K562 (cell line): ENCODE data around the gene PTX3. TPM values are rescaled to one million over a fixed set of nuclear protein-coding genes. Genes with fewer than 3 reads are reported as not detected.

Experiments
- BRD4 ChIP-seq: fragments of 200-600 bp; sonication (generic); IDR thresholded peaks from 2 replicates; pipeline ENCODE4 v1.6.1; 2017; ENCODE audit warnings: inconsistent platforms
- CLOCK ChIP-seq: fragments of 250-450 bp; sonication (Bioruptor Pico); IDR thresholded peaks from 2 replicates; pipeline ENCODE4 v1.4.0; 2020; ENCODE audit warnings: mild to moderate bottlenecking, moderate library complexity, borderline replicate concordance
- CREB3L1 ChIP-seq: fragments of 450-650 bp; IDR thresholded peaks from 2 replicates; pipeline ENCODE4 v1.6.1; 2014; ENCODE audit warnings: low read depth, mild to moderate bottlenecking, moderate library complexity, borderline replicate concordance
- E2F8 ChIP-seq: fragments of 450-650 bp; IDR thresholded peaks from 2 replicates; pipeline ENCODE4 v1.7.1; 2018; ENCODE audit warnings: mild to moderate bottlenecking, low read depth; ENCODE audit not compliant: partially characterized antibody
- EHMT2 ChIP-seq: fragments of 450-650 bp; IDR thresholded peaks from 2 replicates; pipeline ENCODE4 v1.6.1; 2018; ENCODE audit warnings: antibody characterized with exemption
- JUN ChIP-seq, 2 experiments: sonication (generic) in 1 of 2; formaldehyde crosslinking in 1 of 2; IDR thresholded peaks; 2 replicates each; pipeline versions ENCODE4 v1.6.1 to v1.8.0; 2012 to 2022; ENCODE audit warnings: borderline replicate concordance in 2 of 2, mild to moderate bottlenecking in 2 of 2, improper control_type of control experiment in 1 of 2, low read depth in 1 of 2, low read length in 1 of 2, missing genetic modification reagents in 1 of 2
- NR2C2 ChIP-seq, 2 experiments: fragments of 200-800 bp in 1 of 2; sonication (Bioruptor generic) in 1 of 2; sonication (generic) in 1 of 2; formaldehyde crosslinking in 1 of 2; IDR thresholded peaks; 2 replicates each; pipeline versions ENCODE4 v1.6.1 to v1.8.0; 2016 to 2022; ENCODE audit warnings: mild to moderate bottlenecking in 1 of 2, missing compliant biosample characterization in 1 of 2, missing genetic modification characterization in 1 of 2, missing genetic modification reagents in 1 of 2
- POLR2G ChIP-seq: fragments of 200-400 bp; formaldehyde crosslinking; IDR thresholded peaks from 2 replicates; pipeline ENCODE4 v1.6.1; 2017; ENCODE audit warnings: low read depth, mild to moderate bottlenecking, antibody characterized with exemption, low read length, moderate library complexity
- RFX1 ChIP-seq: fragments of 450-650 bp; IDR thresholded peaks from 2 replicates; pipeline ENCODE4 v1.6.1; 2016; ENCODE audit warnings: mild to moderate bottlenecking, moderate library complexity
- RHOXF2B ChIP-seq: fragments of 250-450 bp; sonication (Bioruptor Pico); conservative IDR thresholded peaks from 2 replicates; pipeline ENCODE4 v1.5.1; 2021
- SUPT5H ChIP-seq: fragments of 450-650 bp; IDR thresholded peaks from 2 replicates; pipeline ENCODE4 v1.6.1; 2016
- ZNF134 ChIP-seq: fragments of 250-450 bp; sonication (Bioruptor Pico); conservative IDR thresholded peaks from 2 replicates; pipeline ENCODE4 v1.4.0; 2020
- ZNF175 ChIP-seq: fragments of 200-800 bp; sonication (Bioruptor generic); IDR thresholded peaks from 2 replicates; pipeline ENCODE4 v1.6.1; 2016; ENCODE audit warnings: low read depth, mild to moderate bottlenecking, missing genetic modification characterization, missing compliant biosample characterization
- ZNF436 ChIP-seq: fragments of 250-450, 450-650 bp; sonication (Bioruptor Pico); formaldehyde crosslinking; IDR thresholded peaks from 2 replicates; pipeline ENCODE4 v1.7.0; 2020; ENCODE audit warnings: mild to moderate bottlenecking
- ZNF695 ChIP-seq: fragments of 450-650 bp; formaldehyde crosslinking; IDR thresholded peaks from 2 replicates; pipeline ENCODE4 v1.4.0; 2020; ENCODE audit warnings: mild to moderate bottlenecking, moderate library complexity
- polyA plus RNA-seq, 8 experiments: library from polyadenylated mRNA; depleted of rRNA in 4 of 8; stranded (reverse) in 5 of 8; unstranded in 3 of 8; fragments of >200 nt; fragmentation: Nextera tagmentation in 2 of 8; fragmentation: Illumina TruSeq in 1 of 8; extraction: Ambion mirVana in 2 of 8; extraction: Trizol in 1 of 8; gene quantifications; 2 replicates each; pipeline versions ENCODE4 v1.2.1 to v1.2.3, GENCODE V29; 2011 to 2014; ENCODE audit warnings: inconsistent platforms in 1 of 8, missing spikeins in 1 of 8
- total RNA-seq, 7 experiments: library from RNA; depleted of rRNA in 6 of 7; stranded (reverse); fragments of >200 nt in 6 of 7; fragmentation: Illumina TruSeq in 2 of 7; extraction: Trizol in 2 of 7; gene quantifications; 2 replicates each; pipeline versions ENCODE4 v1.2.1 to v1.2.3, GENCODE V29; 2011 to 2021; ENCODE audit warnings: low replicate concordance in 1 of 7
- TF ChIP-seq, protein P1 (sequence below), 2 experiments: fragments of 450-650 bp in 1 of 2; sonication (generic) in 1 of 2; formaldehyde crosslinking in 1 of 2; IDR thresholded peaks in 1 of 2; conservative IDR thresholded peaks in 1 of 2; 2 replicates each; pipeline versions ENCODE4 v1.6.1 to v1.8.1; 2016 to 2023; ENCODE audit warnings: mild to moderate bottlenecking in 2 of 2, moderate library complexity in 2 of 2, inconsistent platforms in 1 of 2, missing genetic modification reagents in 1 of 2
- TF ChIP-seq, protein P2 (sequence below): sonication (generic); formaldehyde crosslinking; IDR thresholded peaks from 2 replicates; pipeline ENCODE4 v1.8.1; 2023; ENCODE audit warnings: mild to moderate bottlenecking, missing genetic modification reagents, moderate library complexity

PTX3 gene
- total and polyA plus RNA-seq, 9 of the 15 experiments (the other 6 are each of a cell fraction or from before 2014, with no cell fraction given): 0.04 to 0.33 (median 0.15) TPM; not detected in 2

DNA sequence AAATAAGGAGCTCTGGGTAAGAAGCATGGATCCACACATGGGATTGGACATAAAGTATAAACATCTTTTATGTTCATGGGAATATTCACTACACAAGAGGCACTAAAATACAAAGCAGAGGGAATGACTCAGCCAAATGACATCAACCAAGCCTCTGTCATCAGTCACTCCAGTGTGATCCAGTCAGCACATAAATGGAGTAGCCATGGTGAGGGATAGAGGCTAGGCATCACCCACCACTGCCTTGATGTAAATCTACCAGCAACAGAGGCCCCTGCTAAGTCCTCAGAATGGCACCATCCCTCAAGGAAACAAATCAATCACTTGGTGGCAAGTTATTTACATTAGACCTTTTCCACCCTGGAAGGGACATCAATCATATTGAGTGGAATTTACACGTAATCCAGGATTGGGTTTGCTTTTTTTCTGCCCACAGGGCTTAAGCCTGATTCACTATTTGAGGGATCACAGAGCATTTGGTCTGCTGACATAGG lies 39.3 kb downstream of the PTX3 start (continued):
- TF ChIP-seq, protein P1, sequence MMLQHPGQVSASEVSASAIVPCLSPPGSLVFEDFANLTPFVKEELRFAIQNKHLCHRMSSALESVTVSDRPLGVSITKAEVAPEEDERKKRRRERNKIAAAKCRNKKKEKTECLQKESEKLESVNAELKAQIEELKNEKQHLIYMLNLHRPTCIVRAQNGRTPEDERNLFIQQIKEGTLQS (IDR thresholded peaks at IDR 0.05): peak; percentile 84
- TF ChIP-seq, protein P1 (CRISPR knock-in tag; conservative IDR thresholded peaks at IDR 0.05): no peak
- no peak for TF ChIP-seq ZNF134 (CRISPR knock-in tag)
- TF ChIP-seq BRD4: no peak
- TF ChIP-seq RFX1: peak; percentile 44
- TF ChIP-seq JUN (IDR thresholded peaks at IDR 0.05; ENCODE audit: borderline replicate concordance, low read depth, low read length): peak; percentile 75
- TF ChIP-seq JUN (CRISPR knock-in tag; IDR thresholded peaks at IDR 0.05; ENCODE audit: borderline replicate concordance): no peak
- 0 out of 2 replicates have a peak, but pooled peaks have one; percentile 34 for TF ChIP-seq ZNF175 (CRISPR knock-in tag)
- no peak for TF ChIP-seq CREB3L1
- TF ChIP-seq NR2C2 (CRISPR knock-in tag; IDR thresholded peaks at IDR 0.05): no peak
- 0 out of 2 replicates have a peak, but pooled peaks have one; percentile 30 for TF ChIP-seq NR2C2 (tag; IDR thresholded peaks at IDR 0.05)
- TF ChIP-seq ZNF695 (CRISPR knock-in tag): no peak
- TF ChIP-seq E2F8: no peak
- no peak for TF ChIP-seq POLR2G
- TF ChIP-seq SUPT5H: no peak
- no peak for TF ChIP-seq EHMT2
- no peak for TF ChIP-seq ZNF436 (CRISPR knock-in tag)
- TF ChIP-seq, protein P2, sequence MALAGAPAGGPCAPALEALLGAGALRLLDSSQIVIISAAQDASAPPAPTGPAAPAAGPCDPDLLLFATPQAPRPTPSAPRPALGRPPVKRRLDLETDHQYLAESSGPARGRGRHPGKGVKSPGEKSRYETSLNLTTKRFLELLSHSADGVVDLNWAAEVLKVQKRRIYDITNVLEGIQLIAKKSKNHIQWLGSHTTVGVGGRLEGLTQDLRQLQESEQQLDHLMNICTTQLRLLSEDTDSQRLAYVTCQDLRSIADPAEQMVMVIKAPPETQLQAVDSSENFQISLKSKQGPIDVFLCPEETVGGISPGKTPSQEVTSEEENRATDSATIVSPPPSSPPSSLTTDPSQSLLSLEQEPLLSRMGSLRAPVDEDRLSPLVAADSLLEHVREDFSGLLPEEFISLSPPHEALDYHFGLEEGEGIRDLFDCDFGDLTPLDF: no peak
- no peak for TF ChIP-seq CLOCK (CRISPR knock-in tag)
- no peak for TF ChIP-seq RHOXF2B (CRISPR knock-in tag)
